Lower leg skin (tissue), 4 donors: ENCODE results near the gene MRPL12. TPM values are rescaled to one million over a fixed set of nuclear protein-coding genes. Genes with fewer than 3 reads are reported as not detected.

Source experiments
- DNase-seq, 2 donors: peaks; one replicate each; pipeline ENCODE4 v3.0.0-alpha.2; 2019; ENCODE audit warnings: low spot score in 2 of 2
- H3K4me3 ChIP-seq: fragments of 200-600 bp; sonication (generic); 2 replicates; pipeline ENCODE4 v1.5.1; 2017; ENCODE audit warnings: mild to moderate bottlenecking, low read depth; ENCODE audit not compliant: poor library complexity, severe bottlenecking
- CTCF ChIP-seq, 3 donors: fragments of 450-650 bp; IDR thresholded peaks; one replicate each; pipeline ENCODE4 v1.5.1; 2016; ENCODE audit warnings: antibody characterized with exemption in 3 of 3, mild to moderate bottlenecking in 3 of 3, moderate library complexity in 2 of 3
- POLR2A ChIP-seq, 2 donors: fragments of 450-650 bp; IDR thresholded peaks; one replicate each; pipeline ENCODE4 v1.6.1; 2016 to 2017; ENCODE audit warnings: antibody characterized with exemption in 2 of 2, mild to moderate bottlenecking in 1 of 2, moderate library complexity in 1 of 2
- WGBS, 2 donors: methylation state at CpG; one replicate each; pipeline ENCODE4 v1.1.5; 2018; 5-methylcytosine and 5-hydroxymethylcytosine counted together
- intact Hi-C: fragments of 100-400 bp; cut with DNase I; formaldehyde crosslinking; loops from one replicate; pipeline ENCODE4 v1.15.0; 2023; ENCODE audit warnings: low total_unique reads
- total RNA-seq, 4 donors: library from RNA; depleted of rRNA; stranded (reverse); fragments of >200 nt; gene quantifications; one replicate each; pipeline ENCODE4 v1.1.0, GENCODE V29; 2016

Gene MRPL12
- total RNA-seq, 4 donors from 2014 or later, result 39.5 to 64.0 (median 43.1) TPM

DNA sequence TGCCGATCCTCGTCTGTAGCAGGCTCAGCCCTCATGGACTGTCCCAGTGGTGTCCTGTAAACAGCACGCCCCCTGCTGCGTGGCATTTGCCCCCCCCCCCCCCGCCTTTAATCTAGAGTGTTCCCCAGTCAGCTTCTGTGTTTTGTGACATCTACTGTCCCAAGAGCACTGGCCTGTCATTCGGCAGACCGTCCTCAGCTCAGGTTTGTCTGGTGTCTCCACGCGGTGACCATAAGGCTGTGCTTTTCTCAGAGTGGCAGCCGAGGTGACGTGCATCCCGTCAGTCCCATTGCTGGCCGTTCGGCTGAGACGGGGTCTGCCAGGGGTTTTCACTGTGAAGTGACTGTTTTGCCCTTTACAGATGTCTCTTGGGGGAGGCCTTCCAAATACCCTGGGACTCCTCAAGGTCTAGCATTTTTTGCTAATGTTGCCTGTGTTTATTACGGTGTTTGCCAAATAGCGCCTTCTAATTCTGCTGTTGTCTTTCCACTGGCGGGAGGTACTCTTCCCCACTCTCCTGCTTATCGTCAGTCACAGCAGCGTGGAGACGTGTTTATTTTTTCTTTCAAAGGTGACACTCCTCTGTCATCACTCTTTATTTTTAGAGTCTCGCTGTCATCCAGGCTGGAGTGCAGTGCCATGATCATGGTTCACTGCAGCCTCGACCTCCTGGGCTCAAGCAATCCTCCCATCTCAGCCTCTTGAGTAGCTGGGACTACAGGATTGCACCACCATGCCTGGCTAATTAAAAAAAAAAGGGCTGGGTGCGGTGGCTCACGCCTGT, 5.7 kb upstream of the MRPL12 start:
- TF ChIP-seq CTCF (IDR thresholded peaks at IDR 0.05) (no peak), POLR2A (IDR thresholded peaks at IDR 0.05) (no peak)
- DNase-seq, result no peak
- no peak overlapping the region for H3K4me3 ChIP-seq
- 84 to 86% methylated on average over 19 to 25 of the region's 25 CpGs for WGBS, 2 donors
- intact Hi-C loops, result no loop called here

- TF ChIP-seq CTCF (IDR thresholded peaks at IDR 0.05) (no peak), POLR2A (IDR thresholded peaks at IDR 0.05) (no peak)
- DNase-seq, result no peak
- WGBS, 2 donors, result 85 to 86% methylated on average over 25 of the region's 25 CpGs
- no peak overlapping the region for H3K4me3 ChIP-seq
- intact Hi-C loops, result no loop called here
Observed at GRCh38 chr17:81700353-81701287, 2.5 kb upstream of the MRPL12 start.

DNA sequence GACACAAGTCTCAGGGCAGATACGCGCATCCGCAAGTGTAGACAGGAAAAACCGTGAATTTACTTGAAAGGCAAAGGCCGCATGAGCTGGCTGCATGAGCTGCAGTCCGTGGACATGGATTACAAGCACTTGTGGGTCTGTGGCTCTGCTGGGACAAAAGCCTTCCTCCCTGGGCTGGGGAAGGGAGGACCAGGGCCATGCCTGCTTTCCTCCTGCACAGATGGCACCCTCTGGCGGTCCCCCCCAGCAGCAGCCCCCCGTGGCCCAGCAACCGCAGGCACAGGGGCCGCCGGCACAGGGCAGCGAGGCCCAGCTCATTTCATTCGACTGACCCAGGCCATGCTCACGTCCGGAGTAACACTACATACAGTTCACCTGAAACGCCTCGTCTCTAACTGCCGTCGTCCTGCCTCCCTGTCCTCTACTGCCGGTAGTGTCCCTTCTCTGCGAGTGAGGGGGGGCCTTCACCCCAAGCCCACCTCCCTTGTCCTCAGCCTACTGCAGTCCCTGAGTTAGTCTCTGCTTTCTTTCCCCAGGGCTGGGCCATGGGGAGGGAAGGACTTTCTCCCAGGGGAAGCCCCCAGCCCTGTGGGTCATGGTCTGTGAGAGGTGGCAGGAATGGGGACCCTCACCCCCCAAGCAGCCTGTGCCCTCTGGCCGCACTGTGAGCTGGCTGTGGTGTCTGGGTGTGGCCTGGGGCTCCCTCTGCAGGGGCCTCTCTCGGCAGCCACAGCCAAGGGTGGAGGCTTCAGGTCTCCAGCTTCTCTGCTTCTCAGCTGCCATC, 1.7 kb upstream of the MRPL12 start:
- intact Hi-C loops, result no loop called here
- no peak overlapping the region for H3K4me3 ChIP-seq
- TF ChIP-seq POLR2A (IDR thresholded peaks at IDR 0.05) (no peak), CTCF (IDR thresholded peaks at IDR 0.05) (no peak)
- 71 to 75% methylated on average over 23 of the region's 23 CpGs for WGBS, 2 donors
- no peak for DNase-seq

GRCh38 chr17:81703747-81704654, 834 bp downstream of the MRPL12 start:
- 32 to 38% methylated on average over 20 to 27 of the region's 27 CpGs for WGBS, 2 donors
- H3K4me3 ChIP-seq, result peak overlapping the region; percentile 85
- intact Hi-C loops, result no loop called here
- no peak for DNase-seq
- TF ChIP-seq POLR2A (IDR thresholded peaks at IDR 0.05) (no peak), CTCF (IDR thresholded peaks at IDR 0.05) (no peak)
